Transverse colon (tissue), 4 donors: ENCODE results near the gene MEGF10. TPM values are rescaled to one million over a fixed set of nuclear protein-coding genes. Genes with fewer than 3 reads are reported as not detected.

ENCODE experiments used
- DNase-seq: peaks from one replicate; pipeline ENCODE4 v3.0.0-alpha.2; 2019
- H3K27ac ChIP-seq, 4 donors: fragments of 200-600 bp; sonication (generic); 2 replicates each; pipeline ENCODE4 v1.5.1; 2016 to 2018; ENCODE audit warnings: inconsistent platforms in 4 of 4
- H3K27me3 ChIP-seq: fragments of 200-600 bp; sonication (generic); 2 replicates; pipeline ENCODE4 v1.5.1; 2017; ENCODE audit warnings: inconsistent platforms
- H3K36me3 ChIP-seq, 4 donors: fragments of 200-600 bp; sonication (generic); 2 replicates each; pipeline ENCODE4 v1.5.1; 2017 to 2019; ENCODE audit warnings: inconsistent platforms in 4 of 4
- H3K4me1 ChIP-seq, 4 donors: fragments of 200-600 bp; sonication (generic); 2 replicates each; pipeline ENCODE4 v1.5.1; 2017 to 2020; ENCODE audit warnings: inconsistent platforms in 4 of 4
- H3K4me3 ChIP-seq, 4 donors: fragments of 200-600 bp; sonication (generic); 1 replicate in 1 of 4; 2 replicates in 3 of 4; pipeline versions ENCODE4 v1.5.1 to v1.6.1; 2017 to 2019; ENCODE audit warnings: inconsistent platforms in 4 of 4
- H3K9me3 ChIP-seq, 2 donors: fragments of 200-600 bp; sonication (generic); 2 replicates each; pipeline ENCODE4 v1.5.1; 2017 to 2019; ENCODE audit warnings: inconsistent platforms in 2 of 2
- EP300 ChIP-seq: sonication (generic); formaldehyde crosslinking; IDR thresholded peaks from one replicate; pipeline ENCODE4 v1.6.1; 2017; ENCODE audit warnings: antibody characterized with exemption, low read depth
- POLR2A ChIP-seq: fragments of 450-650 bp; IDR thresholded peaks from one replicate; pipeline ENCODE4 v1.6.1; 2016; ENCODE audit warnings: antibody characterized with exemption, mild to moderate bottlenecking, moderate library complexity
- POLR2AphosphoS5 ChIP-seq, 3 donors: sonication (generic); formaldehyde crosslinking; IDR thresholded peaks; one replicate each; pipeline ENCODE4 v1.6.1; 2016; ENCODE audit warnings: antibody characterized with exemption in 3 of 3
- WGBS, 2 donors: methylation state at CpG; one replicate each; pipeline ENCODE4 v1.1.5; 2018; ENCODE audit warnings: low coverage in 1 of 2; 5-methylcytosine and 5-hydroxymethylcytosine counted together
- in situ Hi-C, 4 donors: fragments of 200-750 bp; cut with MboI; loops; one replicate each; pipeline versions ENCODE4 v1.15.0 to v1.15.1; 2017; ENCODE audit warnings: low sequenced_read_pairs in 3 of 4, low pct_ligation_motif_present in 1 of 4, low pct_unique_long_range_greater_than_20kb in 1 of 4
- intact Hi-C: fragments of 100-400 bp; cut with DNase I; formaldehyde crosslinking; loops from one replicate; pipeline ENCODE4 v1.15.1; 2023; ENCODE audit warnings: low total_unique reads
- small RNA-seq, 4 donors: library from RNA; depleted of rRNA; stranded (forward); fragments of <200 nt; gene quantifications; one replicate each; pipeline ENCODE3, GENCODE V24; 2016
- total RNA-seq, 4 donors: library from RNA; depleted of rRNA; stranded (reverse); fragments of >200 nt; gene quantifications; one replicate each; pipeline ENCODE4 v1.1.0, GENCODE V29; 2016
- TF ChIP-seq, protein P1 (sequence below), 5 experiments: fragments of 200-600 bp in 3 of 5; fragments of 450-650 bp in 2 of 5; sonication (generic) in 3 of 5; IDR thresholded peaks; 1 replicate in 2 of 5; 2 replicates in 3 of 5; pipeline ENCODE4 v1.5.1; 2016 to 2017; ENCODE audit warnings: antibody characterized with exemption in 5 of 5, inconsistent platforms in 3 of 5, mild to moderate bottlenecking in 2 of 5, moderate library complexity in 1 of 5

The MEGF10 gene
- total RNA-seq, 4 donors from 2014 or later: 0.68 to 3.0 (median 2.9) TPM; not detected in 1

DNA sequence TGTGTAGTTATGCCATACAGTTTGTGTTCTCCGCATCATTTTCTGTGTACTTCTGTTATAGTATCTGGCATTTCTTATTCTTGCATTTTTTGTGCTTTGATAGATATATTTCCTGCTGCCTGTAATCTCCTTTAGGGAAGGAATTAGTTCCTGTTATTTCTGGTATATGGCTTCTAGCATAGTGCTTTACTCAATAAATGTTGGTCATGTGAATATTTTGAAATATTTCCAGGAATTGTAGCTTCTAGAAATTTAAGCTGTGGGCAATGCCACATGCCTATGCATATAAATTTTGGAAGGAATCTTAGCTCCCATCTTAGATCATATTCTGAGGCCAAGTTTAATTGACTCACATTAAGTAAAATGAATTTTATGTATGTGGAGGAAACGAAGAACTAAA, 215.3 kb downstream of the MEGF10 start:
- 79 to 93% methylated on average over 2 of the region's 2 CpGs for WGBS, 2 donors
- Histone ChIP-seq H3K4me1 (no peaks in the 10 kb centered on the region), H3K9me3 (no peaks in the 10 kb centered on the region), H3K36me3 (no peaks in the 10 kb centered on the region), H3K4me3 (no peak overlapping the region), H3K27ac (no peak overlapping the region), H3K27me3 (no peaks in the 10 kb centered on the region)
- no peak for DNase-seq
- TF ChIP-seq EP300 (no peak), POLR2AphosphoS5 (IDR thresholded peaks at IDR 0.05) (no peak), POLR2A (no peak)
- TF ChIP-seq, protein P1, sequence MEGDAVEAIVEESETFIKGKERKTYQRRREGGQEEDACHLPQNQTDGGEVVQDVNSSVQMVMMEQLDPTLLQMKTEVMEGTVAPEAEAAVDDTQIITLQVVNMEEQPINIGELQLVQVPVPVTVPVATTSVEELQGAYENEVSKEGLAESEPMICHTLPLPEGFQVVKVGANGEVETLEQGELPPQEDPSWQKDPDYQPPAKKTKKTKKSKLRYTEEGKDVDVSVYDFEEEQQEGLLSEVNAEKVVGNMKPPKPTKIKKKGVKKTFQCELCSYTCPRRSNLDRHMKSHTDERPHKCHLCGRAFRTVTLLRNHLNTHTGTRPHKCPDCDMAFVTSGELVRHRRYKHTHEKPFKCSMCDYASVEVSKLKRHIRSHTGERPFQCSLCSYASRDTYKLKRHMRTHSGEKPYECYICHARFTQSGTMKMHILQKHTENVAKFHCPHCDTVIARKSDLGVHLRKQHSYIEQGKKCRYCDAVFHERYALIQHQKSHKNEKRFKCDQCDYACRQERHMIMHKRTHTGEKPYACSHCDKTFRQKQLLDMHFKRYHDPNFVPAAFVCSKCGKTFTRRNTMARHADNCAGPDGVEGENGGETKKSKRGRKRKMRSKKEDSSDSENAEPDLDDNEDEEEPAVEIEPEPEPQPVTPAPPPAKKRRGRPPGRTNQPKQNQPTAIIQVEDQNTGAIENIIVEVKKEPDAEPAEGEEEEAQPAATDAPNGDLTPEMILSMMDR (IDR thresholded peaks at IDR 0.05): no peak
- in situ Hi-C loops: no loop called here
- intact Hi-C loops: no loop called here

DNA sequence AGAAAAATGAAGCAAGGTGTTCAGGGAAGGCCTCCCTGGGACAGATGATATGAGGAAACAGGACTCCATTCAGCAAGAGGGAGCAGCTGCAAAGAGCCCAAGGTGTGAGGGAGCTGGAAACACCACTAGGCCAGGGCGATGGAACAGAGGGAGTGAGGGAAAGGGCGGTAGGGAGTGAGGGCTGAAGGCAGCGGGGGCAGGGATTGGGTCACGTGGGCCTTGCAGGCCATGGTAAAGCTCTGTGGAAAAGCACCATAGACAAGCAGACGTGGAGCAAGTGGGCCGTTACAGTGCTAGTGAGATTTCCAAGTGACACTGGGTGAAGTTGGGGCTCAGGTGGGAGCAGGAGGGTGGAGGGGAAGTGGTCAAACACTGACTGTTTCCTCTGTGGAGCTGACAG, 216.0 kb downstream of the MEGF10 start:
- WGBS, 2 donors: 88 to 90% methylated on average over 4 to 6 of the region's 6 CpGs
- H3K4me3 ChIP-seq: no peak overlapping the region
- intact Hi-C loops: no loop called here

DNA sequence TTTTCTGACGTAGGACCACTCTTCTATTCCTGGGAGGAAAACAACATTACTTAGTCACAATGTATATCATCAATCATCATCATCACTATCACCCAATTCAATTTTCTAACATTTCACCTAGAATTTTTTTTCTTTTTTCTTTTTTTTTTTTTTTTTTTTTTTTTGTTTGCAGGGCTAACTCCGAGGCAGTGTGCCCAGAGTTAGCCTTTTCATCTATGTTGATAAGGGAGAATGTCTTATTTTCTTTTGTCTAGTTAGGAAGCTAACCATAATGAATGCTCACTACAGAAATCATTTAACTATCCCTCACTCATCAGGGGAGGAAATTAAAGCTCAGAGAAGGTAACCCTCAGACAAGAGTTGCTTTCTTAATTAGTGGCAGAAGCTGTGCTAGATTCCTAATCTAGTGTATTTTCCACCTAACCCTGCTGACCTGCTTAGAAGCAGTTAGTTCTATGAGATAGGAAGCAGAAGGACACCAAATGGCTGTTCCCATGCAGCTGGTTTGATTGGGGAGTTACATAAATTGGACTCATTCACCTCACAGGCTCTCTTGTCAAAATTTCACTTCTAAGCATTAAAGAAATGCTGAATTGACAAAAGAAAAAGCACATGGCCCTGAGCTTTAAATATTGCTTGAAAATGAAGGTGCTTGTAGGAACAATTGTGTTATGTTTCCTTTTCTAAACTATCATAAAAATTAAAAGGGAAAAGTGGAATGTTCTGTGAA, 218.2 kb downstream of the MEGF10 start:
- H3K4me3 ChIP-seq: no peak overlapping the region
- in situ Hi-C loops (no loop called here), intact Hi-C loops (no loop called here)
- H3K36me3 ChIP-seq: no peaks in the 10 kb centered on the region
- no peak for TF ChIP-seq EP300
- no peak for TF ChIP-seq POLR2A
- no peak for TF ChIP-seq POLR2AphosphoS5 (IDR thresholded peaks at IDR 0.05)
- TF ChIP-seq, protein P1 (IDR thresholded peaks at IDR 0.05): no peak
- H3K4me1 ChIP-seq: no peaks in the 10 kb centered on the region
- 69 to 77% methylated on average over 2 of the region's 2 CpGs for WGBS, 2 donors
- no peaks in the 10 kb centered on the region for H3K9me3 ChIP-seq
- no peak for DNase-seq
- H3K27me3 ChIP-seq: no peaks in the 10 kb centered on the region
- H3K27ac ChIP-seq: no peak overlapping the region

More for the DNA sequence above, 216.0 kb downstream of the MEGF10 start:
- Histone ChIP-seq H3K27me3 (no peaks in the 10 kb centered on the region), H3K36me3 (no peaks in the 10 kb centered on the region), H3K4me1 (no peaks in the 10 kb centered on the region), H3K9me3 (no peaks in the 10 kb centered on the region), H3K27ac (no peak overlapping the region)
- DNase-seq: no peak
- no peak for TF ChIP-seq EP300
- TF ChIP-seq POLR2AphosphoS5 (IDR thresholded peaks at IDR 0.05): no peak
- TF ChIP-seq POLR2A: no peak
- TF ChIP-seq, protein P1 (IDR thresholded peaks at IDR 0.05): no peak
- in situ Hi-C loops: no loop called here

Small RNA genes within 50 kb of the gene (small RNA-seq; reads per million reads assigned to genes)
- 0 reads per million in 4 donors for gene AC010424.1

Other genes with a start within 250 kb of the MEGF10 start
- 10 to 100 TPM in 3 of 4 donors, 1 to 10 TPM in 1; 2.4 to 33.7 (median 12.2) TPM for gene C5orf63, start 217.3 kb upstream of the MEGF10 start, total RNA-seq
- 10 to 100 TPM; 11.2 to 56.0 (median 29.4) TPM for gene PRRC1, start 226.8 kb downstream of the MEGF10 start, total RNA-seq